ENCODE measurements around the gene ZNF93. TPM values are rescaled to one million over a fixed set of nuclear protein-coding genes. Genes with fewer than 3 reads are reported as not detected.

The ZNF93 gene
- total and polyA plus RNA-seq, 2 of the 13 experiments (the other 11 are each of a cell fraction or from before 2014, with no cell fraction given) = 0.49 to 0.66 TPM

- TF ChIP-seq BRCA1 (CRISPR knock-in tag; IDR thresholded peaks at IDR 0.05) = peak; percentile 50; the same call in 1 of the 2 replicates
- no peak for TF ChIP-seq TEAD2 (CRISPR knock-in tag; IDR thresholded peaks at IDR 0.05)
- no peak for TF ChIP-seq ZSCAN20 (CRISPR knock-in tag; IDR thresholded peaks at IDR 0.05; ENCODE audit: borderline replicate concordance)
- TF ChIP-seq ERF (CRISPR knock-in tag; IDR thresholded peaks at IDR 0.05) = 0 out of 2 replicates have a peak, but pooled peaks have one; percentile 35
- TF ChIP-seq, protein P1, sequence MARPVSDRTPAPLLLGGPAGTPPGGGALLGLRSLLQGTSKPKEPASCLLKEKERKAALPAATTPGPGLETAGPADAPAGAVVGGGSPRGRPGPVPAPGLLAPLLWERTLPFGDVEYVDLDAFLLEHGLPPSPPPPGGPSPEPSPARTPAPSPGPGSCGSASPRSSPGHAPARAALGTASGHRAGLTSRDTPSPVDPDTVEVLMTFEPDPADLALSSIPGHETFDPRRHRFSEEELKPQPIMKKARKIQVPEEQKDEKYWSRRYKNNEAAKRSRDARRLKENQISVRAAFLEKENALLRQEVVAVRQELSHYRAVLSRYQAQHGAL (CRISPR knock-in tag; IDR thresholded peaks at IDR 0.05; ENCODE audit: not compliant biosample characterization) = no peak
- peak; percentile 91 for TF ChIP-seq RFX5 (IDR thresholded peaks at IDR 0.05; ENCODE audit: low read depth, low read length)
- no peak for TF ChIP-seq ZNF407 (CRISPR knock-in tag; IDR thresholded peaks at IDR 0.05; ENCODE audit: not compliant biosample characterization)
- TF ChIP-seq FOXJ3 (CRISPR knock-in tag; IDR thresholded peaks at IDR 0.05; ENCODE audit: borderline replicate concordance) = peak; percentile 23; the same call in 1 of the 2 replicates
- TF ChIP-seq ZFP62 (CRISPR knock-in tag; IDR thresholded peaks at IDR 0.05) = no peak
- TF ChIP-seq ZBTB7A (CRISPR knock-in tag; IDR thresholded peaks at IDR 0.05) = no peak
- TF ChIP-seq, protein P2, sequence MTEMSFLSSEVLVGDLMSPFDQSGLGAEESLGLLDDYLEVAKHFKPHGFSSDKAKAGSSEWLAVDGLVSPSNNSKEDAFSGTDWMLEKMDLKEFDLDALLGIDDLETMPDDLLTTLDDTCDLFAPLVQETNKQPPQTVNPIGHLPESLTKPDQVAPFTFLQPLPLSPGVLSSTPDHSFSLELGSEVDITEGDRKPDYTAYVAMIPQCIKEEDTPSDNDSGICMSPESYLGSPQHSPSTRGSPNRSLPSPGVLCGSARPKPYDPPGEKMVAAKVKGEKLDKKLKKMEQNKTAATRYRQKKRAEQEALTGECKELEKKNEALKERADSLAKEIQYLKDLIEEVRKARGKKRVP (CRISPR knock-in tag; IDR thresholded peaks at IDR 0.05) = no peak; a peak in 1 of 4 replicates
- TF ChIP-seq ZNF180 (CRISPR knock-in tag; IDR thresholded peaks at IDR 0.05; ENCODE audit: borderline replicate concordance, low read depth) = no peak
- no peak for TF ChIP-seq ZNF746 (CRISPR knock-in tag; IDR thresholded peaks at IDR 0.05)
- TF ChIP-seq ZBTB20 (CRISPR knock-in tag; IDR thresholded peaks at IDR 0.05; ENCODE audit: borderline replicate concordance, low read depth) = peak; percentile 60; the same call in 1 of the 2 replicates
- no peak for TF ChIP-seq SP140L (CRISPR knock-in tag; IDR thresholded peaks at IDR 0.05; ENCODE audit: borderline replicate concordance)
- TF ChIP-seq, protein P3, sequence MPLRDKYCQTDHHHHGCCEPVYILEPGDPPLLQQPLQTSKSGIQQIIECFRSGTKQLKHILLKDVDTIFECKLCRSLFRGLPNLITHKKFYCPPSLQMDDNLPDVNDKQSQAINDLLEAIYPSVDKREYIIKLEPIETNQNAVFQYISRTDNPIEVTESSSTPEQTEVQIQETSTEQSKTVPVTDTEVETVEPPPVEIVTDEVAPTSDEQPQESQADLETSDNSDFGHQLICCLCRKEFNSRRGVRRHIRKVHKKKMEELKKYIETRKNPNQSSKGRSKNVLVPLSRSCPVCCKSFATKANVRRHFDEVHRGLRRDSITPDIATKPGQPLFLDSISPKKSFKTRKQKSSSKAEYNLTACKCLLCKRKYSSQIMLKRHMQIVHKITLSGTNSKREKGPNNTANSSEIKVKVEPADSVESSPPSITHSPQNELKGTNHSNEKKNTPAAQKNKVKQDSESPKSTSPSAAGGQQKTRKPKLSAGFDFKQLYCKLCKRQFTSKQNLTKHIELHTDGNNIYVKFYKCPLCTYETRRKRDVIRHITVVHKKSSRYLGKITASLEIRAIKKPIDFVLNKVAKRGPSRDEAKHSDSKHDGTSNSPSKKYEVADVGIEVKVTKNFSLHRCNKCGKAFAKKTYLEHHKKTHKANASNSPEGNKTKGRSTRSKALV (CRISPR knock-in tag; IDR thresholded peaks at IDR 0.05) = no peak
Measured at GRCh38 chr19:19865750-19866610, 34.8 kb upstream of the ZNF93 start, which contains the start of gene ZNF253 (continued).

Measured in HepG2 (cell line).